Endometrium (tissue), 2 donors: ENCODE results near the gene PTPN3.

Experiments used
- FAIRE-seq: peaks from 2 replicates; lab custom pipeline; 2012; peaks lifted over from hg19 to GRCh38; lab: Jason Lieb, UNC
- donor health status: control.
- donor health status: control.

The PTPN3 gene

DNA sequence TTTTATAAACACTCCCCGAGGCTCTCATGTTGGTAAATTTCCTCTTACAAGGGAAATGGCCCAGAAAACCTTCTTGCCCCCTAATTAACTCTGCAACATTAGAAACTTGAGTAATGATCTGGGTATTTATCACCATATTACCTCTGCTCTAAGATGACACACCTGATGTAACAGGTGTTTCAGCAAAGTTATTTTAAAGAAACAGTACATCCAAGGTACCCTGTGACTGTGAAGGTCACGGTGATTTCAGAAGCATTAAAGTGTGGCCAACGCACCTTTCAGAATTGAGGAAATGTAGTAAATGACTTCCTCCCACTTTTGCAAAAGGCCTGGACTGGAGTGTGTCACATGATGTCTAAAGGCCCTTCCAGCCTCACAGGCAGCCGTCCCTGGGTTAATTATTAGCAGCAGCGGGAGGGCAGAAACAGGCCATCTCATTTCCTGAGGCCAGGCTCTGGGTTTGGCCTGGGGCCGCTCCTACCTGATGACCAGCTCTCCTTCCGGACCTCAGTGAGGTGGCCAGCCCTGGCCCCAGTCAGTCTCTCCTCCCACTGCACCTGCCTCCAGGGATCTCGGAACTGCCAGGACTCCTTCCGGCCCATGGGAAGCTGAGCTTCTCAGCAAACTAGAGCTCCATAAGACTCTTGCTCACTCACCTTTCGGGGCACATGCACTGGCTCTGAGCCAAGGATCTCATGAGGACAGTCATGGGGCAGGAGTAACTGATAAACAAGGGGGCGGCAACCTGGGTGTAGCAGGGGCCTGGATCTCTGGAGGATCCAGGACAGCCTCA lies 20.7 kb downstream of the PTPN3 start:
- no peak for FAIRE-seq

DNA sequence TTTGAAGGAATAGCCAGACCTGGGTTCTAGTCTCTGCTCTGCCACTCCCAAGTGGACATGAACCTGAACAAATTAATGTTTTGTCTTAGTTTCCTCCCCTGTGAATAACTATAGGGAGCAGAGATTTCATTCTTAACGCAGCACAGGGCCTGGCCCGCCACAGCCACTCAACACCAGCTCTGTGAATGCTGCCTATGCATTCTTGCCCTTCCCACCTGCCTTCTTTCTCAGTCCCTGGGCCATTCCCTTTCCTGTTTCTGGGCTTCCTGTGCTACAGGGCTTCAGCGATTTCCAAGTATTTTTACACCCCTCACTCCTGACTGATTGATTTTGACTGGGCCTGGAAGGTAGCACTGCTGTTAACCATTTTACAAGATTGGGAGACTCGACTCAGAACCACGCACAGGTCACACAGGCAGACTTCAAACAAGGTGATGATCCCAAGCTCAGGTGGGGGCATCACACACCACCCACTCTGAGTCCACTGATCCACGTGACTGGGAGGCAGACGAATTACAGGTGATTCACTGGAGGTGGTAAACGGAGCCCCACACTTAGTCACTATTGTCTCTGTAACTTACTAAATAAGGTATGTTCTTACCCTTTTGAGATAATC lies 21.4 kb downstream of the PTPN3 start:
- FAIRE-seq = no peak

DNA sequence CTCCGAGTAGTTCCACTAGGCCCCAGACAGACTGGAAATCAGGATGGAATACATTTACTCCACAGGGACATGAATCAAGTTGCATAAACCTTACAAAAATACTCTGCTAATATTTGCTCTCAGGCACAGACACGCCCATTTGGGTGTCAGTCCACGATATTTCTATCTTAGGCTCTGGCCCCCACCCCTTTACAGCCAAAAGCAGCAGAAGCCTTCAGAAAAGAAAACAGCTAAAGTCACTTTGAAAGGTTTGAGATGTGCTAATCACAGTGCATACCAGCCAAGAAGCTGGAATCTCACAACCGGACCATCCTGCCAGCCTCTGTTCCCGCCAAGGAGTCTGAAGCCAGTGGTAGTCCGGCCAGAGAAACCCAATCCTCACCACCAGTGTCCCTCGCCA lies 22.6 kb downstream of the PTPN3 start:
- FAIRE-seq = no peak

DNA sequence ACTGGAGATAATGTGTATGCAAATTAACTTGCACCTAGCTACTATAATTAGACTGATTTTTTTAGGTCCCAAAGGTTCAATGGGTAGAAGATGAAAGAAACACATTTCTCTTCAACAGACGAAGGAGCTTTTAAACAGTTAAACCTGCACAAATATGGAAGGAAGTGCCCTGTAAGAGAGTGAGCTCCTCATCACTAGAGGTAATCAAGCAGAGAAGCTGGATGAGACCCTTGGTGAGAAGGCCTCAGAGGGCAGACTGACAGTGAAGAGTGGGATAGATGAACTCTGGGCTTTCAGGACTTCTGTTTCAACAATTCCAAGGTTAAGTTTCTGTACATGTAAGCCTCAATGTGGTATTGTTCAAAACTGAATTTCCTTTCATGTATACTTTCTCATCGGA lies 23.2 kb downstream of the PTPN3 start:
- no peak for FAIRE-seq

DNA sequence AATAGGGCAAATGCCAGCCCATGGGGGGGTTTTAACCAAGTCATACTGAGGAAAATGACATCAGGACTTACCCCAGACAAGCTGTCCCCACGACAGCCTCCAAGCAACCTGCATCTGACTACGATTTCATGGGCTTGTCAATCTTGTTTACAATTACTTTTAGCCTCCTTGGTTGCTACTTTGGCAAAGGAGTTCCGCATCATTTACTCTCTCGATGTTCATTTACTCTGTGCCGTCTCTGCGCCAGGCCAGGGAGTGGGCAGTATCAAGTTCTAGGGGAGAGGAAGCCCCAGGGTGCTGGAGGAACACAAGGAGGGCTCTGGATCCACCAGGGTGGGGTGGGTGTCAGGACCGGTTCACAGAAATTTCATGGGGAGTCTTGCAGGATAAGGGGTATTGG lies 23.9 kb downstream of the PTPN3 start:
- FAIRE-seq = no peak

DNA sequence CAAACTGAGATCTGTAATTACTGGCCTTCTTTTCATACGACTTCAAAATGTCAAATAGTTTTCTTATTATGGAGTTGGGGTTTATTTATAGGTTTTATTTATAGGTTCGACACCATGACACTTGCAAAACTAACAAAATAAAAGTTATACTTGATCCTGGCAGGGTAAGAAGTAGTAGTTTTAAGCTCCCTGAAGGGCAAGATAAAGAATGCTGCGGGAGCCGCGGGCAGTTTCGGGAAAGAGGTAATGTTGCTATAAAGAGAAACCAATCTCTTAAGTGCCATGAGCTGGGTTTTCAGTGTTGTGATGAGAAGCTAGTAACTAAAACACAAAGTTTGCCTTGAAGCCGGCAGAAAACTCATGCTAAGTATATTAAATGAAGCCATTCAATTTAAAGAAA lies 24.8 kb downstream of the PTPN3 start:
- no peak for FAIRE-seq

DNA sequence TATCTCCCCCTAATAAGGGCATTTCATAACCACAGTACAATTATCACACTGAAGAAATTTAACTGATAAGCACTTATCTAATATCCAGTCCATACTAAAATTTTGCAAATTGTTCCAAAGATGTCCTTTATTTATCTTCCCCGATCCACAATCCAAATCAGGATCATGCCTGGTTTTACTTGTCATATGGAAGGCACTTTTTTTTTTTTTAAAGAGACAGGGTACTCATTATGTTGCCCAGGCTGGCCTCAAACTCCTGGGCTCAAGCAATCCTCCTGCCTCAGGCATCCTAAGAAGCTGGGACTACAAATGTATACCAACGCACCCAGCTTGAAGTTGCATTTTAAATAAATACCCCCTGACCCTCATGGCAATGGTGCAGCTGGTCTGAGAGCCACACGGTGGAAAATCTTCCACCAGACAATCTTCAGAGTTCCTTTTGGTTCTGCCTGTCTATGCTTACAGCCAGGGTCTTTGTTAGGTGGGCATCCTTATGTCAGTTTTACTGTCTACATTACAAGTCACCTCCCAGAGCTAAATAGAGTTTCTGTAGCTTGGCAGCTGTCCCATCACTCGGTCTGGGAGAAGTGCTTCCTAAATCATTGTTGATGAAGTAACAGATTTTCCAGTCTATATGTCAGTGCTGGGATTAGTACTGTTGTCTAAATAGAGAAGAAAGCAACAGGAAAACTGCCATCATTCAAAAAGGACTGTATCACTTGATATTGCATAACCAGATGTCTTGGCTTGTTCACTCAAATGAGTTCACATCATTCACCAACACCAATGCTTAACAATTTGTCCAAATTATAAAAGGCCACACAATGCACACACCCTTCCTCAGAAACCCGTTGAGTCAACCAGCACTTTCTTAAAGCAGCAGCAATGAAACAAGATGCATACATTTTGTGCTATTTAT lies 26.4 kb downstream of the PTPN3 start:
- FAIRE-seq = no peak

DNA sequence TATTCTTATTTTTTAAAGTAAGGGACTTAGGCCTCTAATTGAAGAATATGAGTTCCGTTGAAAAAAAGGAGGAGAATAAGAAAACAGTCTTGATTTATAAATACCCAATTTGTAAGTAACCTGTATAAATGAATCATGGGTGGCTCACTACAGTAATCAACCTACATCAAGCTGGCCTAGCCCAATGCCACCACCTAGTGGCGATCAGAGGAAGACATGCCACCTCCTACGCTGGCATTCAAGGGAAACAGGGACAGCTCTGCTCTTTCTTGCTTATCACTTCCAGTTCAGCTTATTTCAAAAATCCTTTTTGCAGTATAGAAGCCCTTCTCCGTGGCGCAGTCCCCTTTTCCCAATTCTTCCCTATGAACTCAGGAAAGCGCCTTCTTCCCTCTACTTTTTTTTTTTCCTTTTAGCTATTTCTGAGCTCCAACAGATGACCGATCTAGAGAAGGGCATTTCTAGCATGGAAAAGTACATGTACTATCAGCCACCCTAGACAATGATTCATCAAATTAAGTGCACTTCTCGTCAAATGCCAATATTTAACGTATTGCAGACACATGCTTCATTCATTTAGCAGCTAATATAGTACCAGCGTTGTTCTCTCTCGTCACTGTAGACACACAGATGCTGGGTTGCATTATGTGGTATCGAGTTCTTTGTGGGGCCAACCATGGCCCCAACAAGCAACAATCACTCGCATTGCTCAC lies 28.3 kb downstream of the PTPN3 start:
- peak; percentile 62 for FAIRE-seq

DNA sequence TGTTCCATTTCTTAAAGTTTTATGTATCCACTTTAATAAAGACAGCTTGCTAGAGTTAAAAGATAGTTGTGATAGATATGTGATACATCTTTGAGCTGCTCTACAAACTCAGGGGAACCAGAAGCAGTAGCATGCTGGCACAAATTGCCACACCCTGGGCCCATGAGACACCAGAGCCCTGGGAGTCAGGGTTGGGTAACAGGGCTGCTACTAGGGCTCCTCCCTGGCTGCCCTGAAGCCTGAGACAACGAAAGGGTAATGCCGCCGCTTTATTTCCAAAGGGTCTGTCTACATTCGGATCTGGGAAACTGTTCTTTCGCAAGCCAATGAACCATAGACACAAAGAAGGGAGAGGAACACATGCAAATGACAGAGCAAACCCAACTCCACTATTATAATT lies 29.2 kb downstream of the PTPN3 start:
- FAIRE-seq = no peak

DNA sequence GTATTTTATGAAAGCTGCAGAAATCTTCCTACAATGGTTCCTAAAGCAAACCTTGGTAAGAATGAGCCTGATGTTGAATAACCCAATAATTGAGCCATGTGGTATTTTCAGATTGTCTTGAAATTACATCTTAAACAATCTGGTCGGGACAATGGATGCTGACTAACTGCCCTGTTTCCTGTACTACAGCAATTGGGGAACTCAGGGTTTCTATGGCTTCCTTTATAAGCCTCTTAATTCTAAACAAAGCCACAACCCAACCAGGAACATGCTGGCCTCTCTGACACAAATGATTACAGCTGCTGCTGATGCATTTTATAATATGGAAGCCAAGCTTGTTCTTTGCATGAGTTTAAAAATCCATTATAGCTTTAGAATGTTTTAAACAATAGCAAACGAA lies 30.2 kb downstream of the PTPN3 start:
- no peak for FAIRE-seq

DNA sequence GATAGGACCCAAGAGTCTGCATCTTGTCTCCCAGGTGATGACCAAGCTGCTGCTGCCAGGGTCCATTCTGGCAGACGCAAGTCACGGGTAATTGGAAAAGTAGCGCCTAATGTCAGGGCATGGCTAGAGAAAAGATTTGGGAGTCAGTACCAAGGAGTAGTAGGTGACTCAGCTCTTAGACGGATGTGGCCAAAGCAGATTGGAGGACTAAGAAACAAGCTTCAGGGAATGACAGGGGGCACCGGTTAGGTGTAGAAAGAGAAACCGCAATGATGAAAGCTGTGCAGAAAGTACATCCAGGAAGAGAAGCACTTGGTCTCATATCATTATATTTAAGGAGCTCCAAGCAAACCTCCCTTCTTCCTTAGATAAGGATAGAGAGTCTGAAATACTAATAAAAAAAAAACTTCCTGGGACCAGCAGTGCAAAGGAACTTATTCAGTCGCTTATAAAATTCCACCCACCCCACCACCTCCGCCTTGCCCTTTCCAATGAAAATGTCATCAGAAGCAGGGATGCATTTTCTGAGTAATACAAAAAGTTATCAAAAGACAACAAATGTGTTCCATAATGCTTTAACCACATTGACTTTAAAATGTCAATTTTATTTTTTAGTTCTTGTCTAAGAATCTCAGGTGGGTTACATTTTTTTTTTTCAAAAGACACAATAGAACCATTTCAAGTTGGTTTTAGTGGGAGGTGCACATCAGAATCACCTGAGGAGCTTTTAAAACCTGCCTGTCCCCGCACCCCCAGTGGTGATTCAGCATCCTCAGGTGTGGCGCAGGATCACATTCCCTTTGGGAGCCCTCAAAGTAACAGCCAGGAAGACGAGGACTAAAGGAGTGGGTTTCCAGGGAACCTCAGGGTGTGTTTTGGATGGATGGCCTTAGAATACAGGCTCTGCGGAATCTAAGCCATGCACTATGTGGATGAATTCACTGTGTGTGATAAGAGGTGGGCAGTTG lies 31.2 kb downstream of the PTPN3 start:
- no peak for FAIRE-seq

DNA sequence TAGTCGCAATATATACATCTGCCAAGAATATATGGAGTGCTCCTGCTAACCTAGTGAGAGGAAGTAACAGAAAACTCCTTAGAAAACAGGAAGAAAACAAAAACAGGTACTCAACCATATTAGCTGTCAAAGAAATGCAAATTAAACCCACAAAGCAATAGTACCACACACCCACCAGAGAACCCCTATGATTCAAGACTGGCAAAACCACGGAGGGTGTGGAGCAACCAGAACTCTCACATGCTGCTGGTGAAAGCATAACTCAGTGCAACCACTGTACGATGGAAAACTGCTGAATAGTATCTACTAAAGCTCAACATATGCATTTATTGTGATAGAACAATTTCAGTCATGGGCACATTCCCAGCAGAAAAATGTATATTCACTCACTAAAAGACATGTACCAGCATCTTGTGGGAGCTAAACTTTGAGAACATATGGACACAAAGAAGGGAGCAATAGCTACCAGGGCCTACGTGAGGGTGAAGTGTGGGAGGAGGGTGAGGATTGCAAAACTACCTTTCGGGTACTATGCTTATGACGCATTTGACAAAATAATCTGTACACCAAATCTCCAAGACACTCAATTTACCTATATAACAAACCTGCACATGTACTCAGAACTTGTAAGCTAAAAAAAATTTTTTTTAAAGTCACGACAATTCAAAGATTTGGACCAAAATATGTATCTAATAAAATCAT lies 34.0 kb downstream of the PTPN3 start:
- FAIRE-seq = no peak

DNA sequence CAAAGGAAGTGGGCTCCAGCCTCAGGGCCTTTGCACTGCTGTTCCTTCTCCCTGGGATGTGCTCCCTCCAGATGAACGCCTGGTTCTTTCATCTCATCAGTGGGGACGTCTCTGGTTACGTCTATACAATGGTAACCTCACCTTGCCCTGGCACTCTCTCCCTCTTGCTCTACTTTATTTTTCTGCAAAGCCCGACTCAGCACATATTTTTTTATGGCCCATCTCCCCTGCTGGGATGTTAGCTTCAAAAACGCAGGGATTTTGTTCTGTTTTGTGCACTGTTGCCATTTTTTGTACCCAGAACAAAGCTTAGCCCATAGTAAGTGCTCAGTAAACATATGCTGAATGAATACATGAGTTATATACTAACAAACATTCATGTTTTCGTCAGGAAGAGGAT lies 37.5 kb downstream of the PTPN3 start:
- FAIRE-seq = no peak

DNA sequence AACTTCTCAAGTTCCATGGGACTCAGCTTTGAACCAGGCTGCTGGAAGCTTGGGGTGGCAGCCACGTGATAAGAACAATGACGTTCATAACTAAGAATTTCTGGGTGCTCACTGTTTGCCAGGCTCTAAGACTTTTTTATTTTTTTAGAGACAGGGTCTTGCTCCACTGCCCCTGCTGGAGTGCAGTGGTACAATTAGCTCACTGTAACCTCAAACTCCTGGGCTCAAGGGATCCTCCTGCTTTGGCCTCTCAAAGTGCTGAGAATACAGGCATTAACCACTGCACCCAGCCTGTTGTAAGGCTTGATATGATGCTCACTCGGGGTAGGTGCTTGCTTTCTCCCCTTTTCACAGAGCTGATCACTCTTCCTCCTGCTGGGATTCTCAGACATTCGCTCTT lies 38.7 kb downstream of the PTPN3 start:
- no peak for FAIRE-seq

DNA sequence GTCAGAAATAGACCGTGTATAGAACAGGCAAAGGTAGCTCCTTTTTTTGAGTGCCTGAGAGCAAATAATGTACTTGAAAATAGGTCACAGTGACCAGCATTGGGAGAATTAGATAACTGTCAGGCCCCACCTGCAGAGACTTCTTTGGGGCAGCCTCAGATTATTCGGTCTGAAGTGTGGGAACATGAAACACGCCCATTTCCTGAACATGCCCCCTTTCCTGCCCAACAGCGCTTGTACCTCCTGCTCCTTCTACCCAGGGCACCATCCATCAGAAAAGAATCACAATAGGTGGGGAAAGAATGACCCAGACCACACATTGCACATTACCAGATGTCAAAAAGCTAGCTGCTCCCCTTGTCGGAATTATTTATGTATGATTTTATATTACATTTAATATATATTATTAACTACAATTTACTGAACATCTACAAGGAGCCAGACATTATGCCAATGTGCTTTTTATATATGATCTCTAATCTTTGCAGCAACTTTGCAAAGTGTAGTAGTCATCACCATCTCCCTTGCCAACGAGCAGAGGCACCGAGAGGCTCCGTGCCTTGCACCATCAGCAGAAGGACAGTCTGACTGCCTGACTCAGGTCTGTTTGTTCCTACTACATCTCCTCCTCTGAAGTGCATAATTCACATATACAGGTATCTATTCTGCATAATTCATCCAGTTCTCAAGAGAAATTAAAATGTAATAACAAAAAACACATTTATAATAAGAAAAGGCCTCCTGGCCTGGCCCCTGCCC lies 39.5 kb downstream of the PTPN3 start:
- no peak for FAIRE-seq

DNA sequence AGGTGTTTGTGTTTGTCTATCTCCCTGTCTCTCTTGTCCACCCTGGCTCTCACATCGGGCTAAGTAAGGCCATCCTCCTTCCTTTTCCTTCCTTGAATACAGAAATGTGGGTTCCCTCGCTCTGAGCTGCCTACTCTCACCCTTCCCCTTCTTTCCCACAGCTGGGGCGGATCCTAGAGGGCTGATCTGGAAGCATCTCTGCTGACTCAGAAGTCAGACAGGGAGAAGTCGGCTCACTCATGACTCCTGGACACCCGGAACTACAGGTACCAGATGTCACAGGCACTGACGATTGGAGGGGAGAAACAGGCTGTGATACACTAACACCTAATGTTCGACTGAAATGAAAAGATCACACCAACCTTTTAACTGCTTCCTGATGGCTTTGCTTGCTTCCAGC lies 41.3 kb downstream of the PTPN3 start:
- FAIRE-seq = no peak

DNA sequence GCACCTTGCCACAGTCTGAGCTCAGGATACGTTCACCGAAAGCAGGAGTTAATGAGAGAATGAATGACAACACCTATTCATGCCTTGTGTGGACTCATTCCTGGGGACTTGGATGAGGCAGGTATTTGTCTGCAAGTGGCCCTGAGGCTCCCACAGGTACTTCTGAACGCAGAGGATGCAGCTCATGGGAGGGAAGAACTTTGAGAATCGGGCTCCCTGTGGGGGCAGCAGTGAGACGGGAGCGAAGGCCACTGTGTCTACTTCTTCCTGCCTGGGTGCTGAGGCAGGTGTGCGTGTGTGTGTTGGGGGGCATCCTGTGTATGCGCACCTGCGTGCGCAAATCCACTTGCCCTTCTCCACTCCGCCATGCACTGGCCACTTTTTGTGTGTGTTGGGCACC lies 42.2 kb downstream of the PTPN3 start:
- no peak for FAIRE-seq

DNA sequence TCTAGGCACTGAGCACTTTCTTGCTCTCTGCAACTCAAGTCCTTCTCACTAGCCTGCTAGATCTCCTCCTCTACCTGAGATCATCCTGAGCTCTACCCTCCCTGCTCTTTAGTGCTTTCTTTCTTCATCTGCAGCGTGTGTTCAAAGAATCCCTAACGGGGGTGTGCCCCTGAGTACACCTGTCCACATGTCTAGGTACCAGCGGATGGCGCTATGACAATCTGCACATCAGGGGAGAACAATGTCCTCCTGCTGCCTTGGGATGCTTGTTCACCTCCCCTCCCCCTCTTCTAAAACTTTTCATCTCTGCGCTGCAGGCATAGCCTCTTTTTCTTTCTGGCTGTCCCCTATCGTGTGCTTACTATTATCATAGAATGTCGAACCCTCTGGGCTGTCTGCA lies 42.7 kb downstream of the PTPN3 start:
- FAIRE-seq = no peak

DNA sequence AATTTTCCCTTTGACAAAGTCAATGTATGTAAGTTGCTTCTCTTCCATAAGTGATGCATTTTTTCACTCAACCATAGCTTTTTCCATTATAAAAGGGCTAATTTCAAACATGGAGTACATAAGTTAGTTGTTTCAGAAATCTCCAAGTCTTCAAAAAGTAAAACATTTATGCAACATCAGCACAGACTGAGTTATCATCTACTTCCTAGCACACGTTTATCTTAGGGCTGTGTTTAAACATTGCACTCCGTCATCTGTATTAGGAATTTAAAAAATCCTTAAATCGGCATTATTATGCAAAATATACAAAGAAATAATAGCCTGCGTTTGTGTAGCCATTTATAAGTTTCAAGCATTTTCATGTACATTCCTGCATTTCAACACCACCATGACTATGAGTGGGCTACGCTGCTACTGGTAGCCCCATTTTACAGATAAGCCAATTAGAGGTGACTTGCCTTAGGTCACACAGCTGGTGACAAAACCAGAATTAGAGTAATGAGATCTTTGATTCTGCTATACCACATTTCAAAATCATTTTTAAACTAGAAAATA lies 43.4 kb downstream of the PTPN3 start:
- FAIRE-seq = no peak
